GDM1 (cell line): ENCODE data around the gene CARD18.
"Not testable (repeated sequence)": the region's sequence is repeated elsewhere in the genome, so short reads cannot be mapped to it uniquely, and the experiment has no call there.

ENCODE experiments used
- DNase-seq: peaks from one replicate; lab custom pipeline; 2025; lab: John Stamatoyannopoulos, UW

Gene CARD18

GRCh38 chr11:105132716-105133511 is 6.7 kb downstream of the CARD18 start:
- DNase-seq, result no peak

- no peak for DNase-seq
Observed at GRCh38 chr11:105130189-105130813, 9.3 kb downstream of the CARD18 start.

GRCh38 chr11:105124756-105125155 is 14.8 kb downstream of the CARD18 start:
- DNase-seq, result no peak

- DNase-seq, result no peak
Observed at GRCh38 chr11:105111145-105111944, 28.2 kb downstream of the CARD18 start.

- no peak for DNase-seq
Observed at GRCh38 chr11:105110688-105111030, 28.9 kb downstream of the CARD18 start.

- DNase-seq, result no peak
Observed at GRCh38 chr11:105109855-105110687, 29.5 kb downstream of the CARD18 start.

GRCh38 chr11:105109321-105109720 is 30.2 kb downstream of the CARD18 start:
- no peak for DNase-seq

- DNase-seq, result no peak
Observed at GRCh38 chr11:105108247-105108646, 31.3 kb downstream of the CARD18 start.

GRCh38 chr11:105107226-105107825 is 32.2 kb downstream of the CARD18 start:
- DNase-seq, result not testable (repeated sequence)

GRCh38 chr11:105106140-105106539 is 33.4 kb downstream of the CARD18 start:
- no peak for DNase-seq

GRCh38 chr11:105104292-105104691 is 35.3 kb downstream of the CARD18 start:
- no peak for DNase-seq

GRCh38 chr11:105103336-105103735 is 36.2 kb downstream of the CARD18 start:
- no peak for DNase-seq

- not testable (repeated sequence) for DNase-seq
Observed at GRCh38 chr11:105102079-105102581, 37.4 kb downstream of the CARD18 start.

- no peak for DNase-seq
Observed at GRCh38 chr11:105100981-105101630, 38.5 kb downstream of the CARD18 start.

- no peak for DNase-seq
Observed at GRCh38 chr11:105100206-105100605, 39.4 kb downstream of the CARD18 start.

- DNase-seq, result not testable (repeated sequence)
Observed at GRCh38 chr11:105099594-105099993, 40.0 kb downstream of the CARD18 start.

- DNase-seq, result no peak
Observed at GRCh38 chr11:105092256-105093239, 47.0 kb downstream of the CARD18 start.
